ENCODE data around the gene IGSF23.
"Not testable (repeated sequence)": the region's sequence is repeated elsewhere in the genome, so short reads cannot be mapped to it uniquely, and the experiment has no call there.

Gene IGSF23

GRCh38 chr19:44577566-44577874 is 35.8 kb upstream of the IGSF23 start:
- no peak for TF ChIP-seq POLR2A (IDR thresholded peaks at IDR 0.05; ENCODE audit: low read depth, low read length)
- no peak for DNase-seq (ENCODE audit: insufficient read length, low spot score)
- no peak for FAIRE-seq

- no peak for DNase-seq (ENCODE audit: insufficient read length, low spot score)
- no peak for TF ChIP-seq POLR2A (IDR thresholded peaks at IDR 0.05; ENCODE audit: low read depth, low read length)
- no peak for FAIRE-seq
These were observed 33.5 kb upstream of the IGSF23 start for GRCh38 chr19:44579663-44580365.

GRCh38 chr19:44580366-44580895 is 32.9 kb upstream of the IGSF23 start:
- FAIRE-seq: no peak
- TF ChIP-seq POLR2A (IDR thresholded peaks at IDR 0.05; ENCODE audit: low read depth, low read length): no peak
- no peak for DNase-seq (ENCODE audit: insufficient read length, low spot score)

GRCh38 chr19:44581288-44581687 is 32.1 kb upstream of the IGSF23 start:
- TF ChIP-seq POLR2A (IDR thresholded peaks at IDR 0.05; ENCODE audit: low read depth, low read length): no peak
- no peak for FAIRE-seq

GRCh38 chr19:44582581-44583265 is 30.6 kb upstream of the IGSF23 start:
- DNase-seq (ENCODE audit: insufficient read length, low spot score): peak; percentile 42
- no peak for FAIRE-seq
- TF ChIP-seq POLR2A (IDR thresholded peaks at IDR 0.05; ENCODE audit: low read depth, low read length): no peak

More at GRCh38 chr19:44581288-44581687, 32.1 kb upstream of the IGSF23 start:
- no peak for DNase-seq (ENCODE audit: insufficient read length, low spot score)

- FAIRE-seq (no peak), DNase-seq (ENCODE audit: insufficient read length, low spot score) (no peak)
- TF ChIP-seq POLR2A (IDR thresholded peaks at IDR 0.05; ENCODE audit: low read depth, low read length): no peak
These were observed 27.8 kb upstream of the IGSF23 start for GRCh38 chr19:44585371-44586133.

- no peak for FAIRE-seq
- DNase-seq (ENCODE audit: insufficient read length, low spot score): peak; percentile 37
- TF ChIP-seq POLR2A (IDR thresholded peaks at IDR 0.05; ENCODE audit: low read depth, low read length): no peak
These were observed 25.2 kb upstream of the IGSF23 start for GRCh38 chr19:44587963-44588770.

- DNase-seq (ENCODE audit: insufficient read length, low spot score) (no peak), FAIRE-seq (no peak)
- TF ChIP-seq POLR2A (IDR thresholded peaks at IDR 0.05; ENCODE audit: low read depth, low read length): no peak
These were observed 24.6 kb upstream of the IGSF23 start for GRCh38 chr19:44588771-44589112.

- DNase-seq (ENCODE audit: insufficient read length, low spot score) (no peak), FAIRE-seq (no peak)
- no peak for TF ChIP-seq POLR2A (IDR thresholded peaks at IDR 0.05; ENCODE audit: low read depth, low read length)
These were observed 22.9 kb upstream of the IGSF23 start for GRCh38 chr19:44590245-44591059.

GRCh38 chr19:44591340-44591993 is 21.9 kb upstream of the IGSF23 start:
- FAIRE-seq: not testable (repeated sequence)

GRCh38 chr19:44592451-44592890 is 20.9 kb upstream of the IGSF23 start:
- FAIRE-seq (no peak), DNase-seq (ENCODE audit: insufficient read length, low spot score) (no peak)
- no peak for TF ChIP-seq POLR2A (IDR thresholded peaks at IDR 0.05; ENCODE audit: low read depth, low read length)

More at GRCh38 chr19:44591340-44591993, 21.9 kb upstream of the IGSF23 start:
- DNase-seq (ENCODE audit: insufficient read length, low spot score): not testable (repeated sequence)

GRCh38 chr19:44593294-44593693 is 20.1 kb upstream of the IGSF23 start:
- FAIRE-seq: no peak
- no peak for DNase-seq (ENCODE audit: insufficient read length, low spot score)
- TF ChIP-seq POLR2A (IDR thresholded peaks at IDR 0.05; ENCODE audit: low read depth, low read length): no peak

- not testable (repeated sequence) for FAIRE-seq; DNase-seq (ENCODE audit: insufficient read length, low spot score)
These were observed 19.5 kb upstream of the IGSF23 start for GRCh38 chr19:44593866-44594266.
